H1 (cell line): ENCODE measurements around the gene PDE4C.

Experiments
- BCL11A ChIP-seq, 2 experiments: IDR thresholded peaks; one replicate each; pipeline ENCODE4 v1.6.1; 2011; ENCODE audit warnings: low read depth in 2 of 2, low read length in 2 of 2, mild to moderate bottlenecking in 2 of 2
- CTCF ChIP-seq, 3 experiments: IDR thresholded peaks; 1 replicate in 2 of 3; 2 replicates in 1 of 3; pipeline versions ENCODE4 v1.5.1 to v1.6.1; 2011; ENCODE audit warnings: low read length in 3 of 3, mild to moderate bottlenecking in 3 of 3, inconsistent platforms in 2 of 3, low read depth in 1 of 3, moderate library complexity in 1 of 3; ENCODE audit not compliant: insufficient read depth in 1 of 3; ENCODE audit errors: control extremely low read depth in 1 of 3
- EP300 ChIP-seq, 2 experiments: IDR thresholded peaks; 1 replicate in 1 of 2; 2 replicates in 1 of 2; pipeline ENCODE4 v1.6.1; 2011 to 2012; ENCODE audit warnings: low read depth in 2 of 2, low read length in 2 of 2, mild to moderate bottlenecking in 2 of 2, borderline replicate concordance in 1 of 2, inconsistent platforms in 1 of 2, moderate library complexity in 1 of 2
- EZH2 ChIP-seq: fragments of 200-600 bp; sonication (generic); IDR thresholded peaks from 2 replicates; pipeline ENCODE4 v1.7.1; 2012; ENCODE audit warnings: low read depth, mild to moderate bottlenecking, moderate library complexity, low read length, inconsistent platforms; ENCODE audit not compliant: severe bottlenecking
- GABPA ChIP-seq: IDR thresholded peaks from 2 replicates; pipeline ENCODE4 v1.6.1; 2011; ENCODE audit warnings: mild to moderate bottlenecking, low read length, moderate library complexity, borderline replicate concordance; ENCODE audit not compliant: insufficient read depth
- MAFK ChIP-seq: IDR thresholded peaks from 2 replicates; pipeline ENCODE4 v1.6.1; 2012; ENCODE audit warnings: low read depth, mild to moderate bottlenecking, improper control_type of control experiment, low read length
- MAX ChIP-seq: IDR thresholded peaks from 2 replicates; pipeline ENCODE4 v1.6.1; 2012; ENCODE audit warnings: inconsistent platforms
- POLR2A ChIP-seq, 2 experiments: IDR thresholded peaks; 1 replicate in 1 of 2; 2 replicates in 1 of 2; pipeline ENCODE4 v1.6.1; 2011; ENCODE audit warnings: low read depth in 2 of 2, low read length in 2 of 2, mild to moderate bottlenecking in 2 of 2; ENCODE audit errors: control extremely low read depth in 1 of 2
- POLR2AphosphoS5 ChIP-seq: IDR thresholded peaks from 2 replicates; pipeline ENCODE4 v1.6.1; 2011; ENCODE audit warnings: low read depth, low read length
- RAD21 ChIP-seq, 2 experiments: IDR thresholded peaks in 1 of 2; conservative IDR thresholded peaks in 1 of 2; 2 replicates each; pipeline ENCODE4 v1.6.1; 2011; ENCODE audit warnings: low read depth in 2 of 2, low read length in 2 of 2, improper control_type of control experiment in 1 of 2, inconsistent platforms in 1 of 2, mild to moderate bottlenecking in 1 of 2, moderate library complexity in 1 of 2
- SIN3A ChIP-seq, 2 experiments: IDR thresholded peaks in 1 of 2; conservative IDR thresholded peaks in 1 of 2; 2 replicates each; pipeline ENCODE4 v1.6.1; 2011 to 2012; ENCODE audit warnings: low read length in 2 of 2, improper control_type of control experiment in 1 of 2, low read depth in 1 of 2, mild to moderate bottlenecking in 1 of 2
- ZNF274 ChIP-seq: IDR thresholded peaks from 2 replicates; pipeline ENCODE4 v1.7.0; 2012; ENCODE audit warnings: low read length, borderline replicate concordance; ENCODE audit errors: extremely low read depth

- TF ChIP-seq CTCF (IDR thresholded peaks at IDR 0.05; ENCODE audit: control extremely low read depth in 1 of 3, insufficient read depth in 1 of 3, low read depth in 1 of 3, low read length in 3 of 3) (no peak), EP300 (IDR thresholded peaks at IDR 0.05; ENCODE audit: borderline replicate concordance in 1 of 2, low read depth in 2 of 2, low read length in 2 of 2) (no peak), BCL11A (IDR thresholded peaks at IDR 0.05; ENCODE audit: low read depth in 2 of 2, low read length in 2 of 2) (no peak), EZH2 (no peak), ZNF274 (no peak), SIN3A (conservative IDR thresholded peaks at IDR 0.05 in 1 of 2, IDR thresholded peaks at IDR 0.05 in 1 of 2; ENCODE audit: low read depth in 1 of 2, low read length in 2 of 2) (no peak), POLR2A (IDR thresholded peaks at IDR 0.05; ENCODE audit: control extremely low read depth in 1 of 2, low read depth in 2 of 2, low read length in 2 of 2) (no peak), MAFK (no peak), POLR2AphosphoS5 (no peak), RAD21 (IDR thresholded peaks at IDR 0.05 in 1 of 2, conservative IDR thresholded peaks at IDR 0.05 in 1 of 2; ENCODE audit: low read depth in 2 of 2, low read length in 2 of 2) (no peak), GABPA (no peak), MAX (no peak)
Measured at GRCh38 chr19:18269070-18269723, 43.0 kb upstream of the PDE4C start.
